WTC11 (cell line): ENCODE measurements around the gene SURF2.

Experiments used
- ATF1 ChIP-seq: sonication (generic); formaldehyde crosslinking; IDR thresholded peaks from 2 replicates; pipeline ENCODE4 v1.8.1; 2023; ENCODE audit warnings: mild to moderate bottlenecking, moderate library complexity, missing genetic modification reagents
- ATF3 ChIP-seq: sonication (generic); formaldehyde crosslinking; conservative IDR thresholded peaks from 2 replicates; pipeline ENCODE4 v1.8.1; 2022; ENCODE audit warnings: mild to moderate bottlenecking, missing genetic modification reagents
- CTCF ChIP-seq: fragments of 200-600 bp; IDR thresholded peaks from 2 replicates; pipeline ENCODE4 v1.8.0; 2022; ENCODE audit warnings: antibody characterized with exemption
- ELF4 ChIP-seq: sonication (generic); formaldehyde crosslinking; IDR thresholded peaks from 2 replicates; pipeline ENCODE4 v1.8.1; 2022; ENCODE audit warnings: low read depth, mild to moderate bottlenecking, moderate library complexity, missing genetic modification reagents
- IRF2 ChIP-seq: sonication (generic); formaldehyde crosslinking; IDR thresholded peaks from 2 replicates; pipeline ENCODE4 v1.8.0; 2022; ENCODE audit warnings: low read depth, missing genetic modification reagents, borderline replicate concordance
- JUN ChIP-seq: sonication (generic); formaldehyde crosslinking; IDR thresholded peaks from 2 replicates; pipeline ENCODE4 v1.8.0; 2023; ENCODE audit warnings: mild to moderate bottlenecking, missing genetic modification reagents
- MXD4 ChIP-seq: fragments of 250-450 bp; sonication (Bioruptor Pico); IDR thresholded peaks from 2 replicates; pipeline ENCODE4 v1.8.0; 2021; ENCODE audit warnings: mild to moderate bottlenecking, moderate library complexity, borderline replicate concordance
- NFE2L1 ChIP-seq: sonication (generic); formaldehyde crosslinking; IDR thresholded peaks from 2 replicates; pipeline ENCODE4 v1.8.1; 2023; ENCODE audit warnings: missing genetic modification reagents
- NR1H2 ChIP-seq: sonication (generic); formaldehyde crosslinking; IDR thresholded peaks from 2 replicates; pipeline ENCODE4 v1.9.0; 2021; ENCODE audit warnings: mild to moderate bottlenecking, moderate library complexity, missing genetic modification reagents
- NR3C1 ChIP-seq: sonication (generic); formaldehyde crosslinking; conservative IDR thresholded peaks from 2 replicates; pipeline ENCODE4 v1.8.1; 2023; ENCODE audit warnings: low read depth, mild to moderate bottlenecking, missing genetic modification reagents
- ZNF138 ChIP-seq: sonication (generic); formaldehyde crosslinking; conservative IDR thresholded peaks from 2 replicates; pipeline ENCODE4 v1.8.1; 2022; ENCODE audit warnings: mild to moderate bottlenecking, moderate library complexity, missing genetic modification reagents
- TF ChIP-seq, protein P1 (sequence below): fragments of 250-450 bp; sonication (Bioruptor Pico); IDR thresholded peaks from 2 replicates; pipeline ENCODE4 v2.1.2; 2022; ENCODE audit warnings: mild to moderate bottlenecking, moderate library complexity
- TF ChIP-seq, protein P2 (sequence below): sonication (generic); formaldehyde crosslinking; IDR thresholded peaks from 2 replicates; pipeline ENCODE4 v1.8.1; 2023; ENCODE audit warnings: mild to moderate bottlenecking, missing genetic modification reagents, moderate library complexity

GRCh38 chr9:133309608-133310007 is 46.7 kb upstream of the SURF2 start:
- TF ChIP-seq CTCF (no peak), NFE2L1 (CRISPR knock-in tag) (no peak), JUN (no peak), ATF3 (CRISPR knock-in tag) (no peak), NR1H2 (no peak), NR3C1 (no peak), IRF2 (CRISPR knock-in tag) (no peak), MXD4 (CRISPR knock-in tag) (no peak), ELF4 (CRISPR knock-in tag) (no peak), ZNF138 (CRISPR knock-in tag) (no peak), ATF1 (CRISPR knock-in tag) (no peak)
- TF ChIP-seq, protein P1, sequence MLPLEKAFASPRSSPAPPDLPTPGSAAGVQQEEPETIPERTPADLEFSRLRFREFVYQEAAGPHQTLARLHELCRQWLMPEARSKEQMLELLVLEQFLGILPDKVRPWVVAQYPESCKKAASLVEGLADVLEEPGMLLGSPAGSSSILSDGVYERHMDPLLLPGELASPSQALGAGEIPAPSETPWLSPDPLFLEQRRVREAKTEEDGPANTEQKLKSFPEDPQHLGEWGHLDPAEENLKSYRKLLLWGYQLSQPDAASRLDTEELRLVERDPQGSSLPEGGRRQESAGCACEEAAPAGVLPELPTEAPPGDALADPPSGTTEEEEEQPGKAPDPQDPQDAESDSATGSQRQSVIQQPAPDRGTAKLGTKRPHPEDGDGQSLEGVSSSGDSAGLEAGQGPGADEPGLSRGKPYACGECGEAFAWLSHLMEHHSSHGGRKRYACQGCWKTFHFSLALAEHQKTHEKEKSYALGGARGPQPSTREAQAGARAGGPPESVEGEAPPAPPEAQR (CRISPR knock-in tag): no peak
- TF ChIP-seq, protein P2, sequence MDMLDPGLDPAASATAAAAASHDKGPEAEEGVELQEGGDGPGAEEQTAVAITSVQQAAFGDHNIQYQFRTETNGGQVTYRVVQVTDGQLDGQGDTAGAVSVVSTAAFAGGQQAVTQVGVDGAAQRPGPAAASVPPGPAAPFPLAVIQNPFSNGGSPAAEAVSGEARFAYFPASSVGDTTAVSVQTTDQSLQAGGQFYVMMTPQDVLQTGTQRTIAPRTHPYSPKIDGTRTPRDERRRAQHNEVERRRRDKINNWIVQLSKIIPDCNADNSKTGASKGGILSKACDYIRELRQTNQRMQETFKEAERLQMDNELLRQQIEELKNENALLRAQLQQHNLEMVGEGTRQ (CRISPR knock-in tag): no peak
